Neuronal stem cell (in vitro differentiated cells): Measurements from ENCODE around the gene TAP1.
"Not testable (repeated sequence)": the region's sequence is repeated elsewhere in the genome, so short reads cannot be mapped to it uniquely, and the experiment has no call there.

ENCODE experiments used
- DNase-seq: peaks from one replicate; pipeline ENCODE4 v3.0.0-alpha.2; 2013; ENCODE audit warnings: low spot score
- H2AFZ ChIP-seq: one replicate; pipeline ENCODE4 v1.6.1; 2013; ENCODE audit warnings: mild to moderate bottlenecking, low read length, inconsistent platforms
- H2AK5ac ChIP-seq: 2 replicates; pipeline ENCODE4 v1.6.1; 2013; ENCODE audit warnings: low read depth, mild to moderate bottlenecking, inconsistent platforms, low read length, moderate library complexity, mixed read lengths
- H2BK120ac ChIP-seq: 2 replicates; pipeline ENCODE4 v1.6.1; 2013; ENCODE audit warnings: low read depth, mild to moderate bottlenecking, inconsistent platforms, low read length, moderate library complexity, mixed read lengths
- H2BK12ac ChIP-seq: one replicate; pipeline ENCODE4 v1.6.1; 2013; ENCODE audit warnings: low read length, inconsistent platforms
- H2BK15ac ChIP-seq: 2 replicates; pipeline ENCODE4 v1.6.1; 2013; ENCODE audit warnings: mild to moderate bottlenecking, low read length, inconsistent platforms, mixed read lengths
- H2BK5ac ChIP-seq: one replicate; pipeline ENCODE4 v1.6.1; 2013; ENCODE audit warnings: inconsistent platforms, mild to moderate bottlenecking, low read length, moderate library complexity
- H3K14ac ChIP-seq: one replicate; pipeline ENCODE4 v1.6.1; 2013; ENCODE audit warnings: low read length, inconsistent platforms
- H3K18ac ChIP-seq: 2 replicates; pipeline ENCODE4 v1.6.1; 2013; ENCODE audit warnings: low read length, inconsistent platforms
- H3K23ac ChIP-seq: 2 replicates; pipeline ENCODE4 v1.6.1; 2013; ENCODE audit warnings: low read depth, mild to moderate bottlenecking, mixed read lengths, low read length, inconsistent platforms; ENCODE audit not compliant: poor library complexity
- H3K27ac ChIP-seq: replicated peaks from 3 replicates; pipeline ENCODE4 v1.5.1; 2013; ENCODE audit warnings: low read length, inconsistent platforms
- H3K27me3 ChIP-seq, 3 experiments: 2 replicates each; pipeline ENCODE4 v1.6.1; 2013; ENCODE audit warnings: low read length in 3 of 3, mild to moderate bottlenecking in 2 of 3, inconsistent platforms in 1 of 3, low read depth in 1 of 3, mixed read lengths in 1 of 3, moderate library complexity in 1 of 3; ENCODE audit not compliant: control insufficient read depth in 3 of 3, insufficient read depth in 3 of 3
- H3K36me3 ChIP-seq, 2 donors: replicated peaks in 1 of 2; 2 replicates each; pipeline ENCODE4 v1.6.1; 2013; ENCODE audit warnings: low read length in 2 of 2; ENCODE audit not compliant: control insufficient read depth in 2 of 2, insufficient read depth in 2 of 2
- H3K4ac ChIP-seq: 2 replicates; pipeline ENCODE4 v1.6.1; 2013; ENCODE audit warnings: inconsistent platforms, mild to moderate bottlenecking, low read length, moderate library complexity
- H3K4me1 ChIP-seq, 2 donors: 1 replicate in 1 of 2; 2 replicates in 1 of 2; pipeline ENCODE4 v1.6.1; 2013; ENCODE audit warnings: low read length in 2 of 2, low read depth in 1 of 2; ENCODE audit not compliant: control insufficient read depth in 2 of 2, insufficient read depth in 1 of 2
- H3K4me2 ChIP-seq: one replicate; pipeline ENCODE4 v1.6.1; 2013; ENCODE audit warnings: mild to moderate bottlenecking, low read length, inconsistent platforms; ENCODE audit not compliant: insufficient read depth, poor library complexity, severe bottlenecking
- H3K4me3 ChIP-seq, 2 donors: 2 replicates each; pipeline ENCODE4 v1.5.1; 2013; ENCODE audit warnings: low read length in 2 of 2, mild to moderate bottlenecking in 2 of 2, inconsistent platforms in 1 of 2, moderate library complexity in 1 of 2
- H3K79me1 ChIP-seq: one replicate; pipeline ENCODE4 v1.6.1; 2013; ENCODE audit warnings: low read depth, mild to moderate bottlenecking, inconsistent platforms, low read length, moderate library complexity
- H3K9ac ChIP-seq: one replicate; pipeline ENCODE4 v1.6.1; 2013; ENCODE audit warnings: mild to moderate bottlenecking, low read depth, low read length, inconsistent platforms; ENCODE audit not compliant: poor library complexity
- H3K9me3 ChIP-seq, 2 donors: replicated peaks in 1 of 2; 2 replicates each; pipeline versions ENCODE3 to v1.6.1; 2013; ENCODE audit warnings: low read length in 2 of 2, mild to moderate bottlenecking in 2 of 2, inconsistent platforms in 1 of 2, low read depth in 1 of 2, mixed read lengths in 1 of 2, moderate library complexity in 1 of 2; ENCODE audit not compliant: control insufficient read depth in 2 of 2, insufficient read depth in 1 of 2
- H4K8ac ChIP-seq: one replicate; pipeline ENCODE4 v1.6.1; 2013; ENCODE audit warnings: low read depth, mild to moderate bottlenecking, inconsistent platforms, low read length, moderate library complexity
- H4K91ac ChIP-seq: one replicate; pipeline ENCODE4 v1.6.1; 2013; ENCODE audit warnings: low read length, low read depth, mild to moderate bottlenecking, inconsistent platforms; ENCODE audit not compliant: poor library complexity
- WGBS, 2 donors: extraction: QIAGEN DNeasy Blood & Tissue Kit; methylation state at CpG; one replicate each; pipeline ENCODE4 v1.1.7; 2013; ENCODE audit warnings: missing lambda C conversion rate in 2 of 2, mixed read lengths in 1 of 2; ENCODE audit not compliant: insufficient read length in 2 of 2, insufficient replicate concordance in 1 of 2; ENCODE audit errors: extremely low coverage in 2 of 2; 5-methylcytosine and 5-hydroxymethylcytosine counted together

The TAP1 gene

GRCh38 chr6:32805404-32805803 lies 48.1 kb downstream of the TAP1 start:
- not testable (repeated sequence) for H3K9ac ChIP-seq, H3K9me3 ChIP-seq, H3K4me3 ChIP-seq

GRCh38 chr6:32803416-32803815 lies 50.1 kb downstream of the TAP1 start:
- Histone ChIP-seq H3K4me2 (no peak overlapping the region), H3K27me3 (peaks cover 0 to 10% (median 0%) of the 10 kb centered on the region in 3 experiments), H2AFZ (no peak overlapping the region), H3K4me3 (no peak overlapping the region), H3K4me1 (no peaks in the 10 kb centered on the region), H3K14ac (no peak overlapping the region), H2AK5ac (no peak overlapping the region), H3K36me3 (no peaks in the 10 kb centered on the region), H3K27ac (no peak overlapping the region), H4K91ac (no peak overlapping the region), H2BK120ac (no peak overlapping the region), H3K4ac (no peak overlapping the region), H2BK15ac (no peak overlapping the region), H3K9ac (no peak overlapping the region), H3K9me3 (peaks cover 0 to 4% of the 10 kb centered on the region in 2 donors), H4K8ac (no peak overlapping the region), H3K79me1 (no peaks in the 10 kb centered on the region), H2BK5ac (no peak overlapping the region), H3K18ac (no peak overlapping the region), H2BK12ac (no peak overlapping the region), H3K23ac (no peak overlapping the region)
- no peak for DNase-seq
- no CpG with 5 or more reads among the region's 2 CpGs for WGBS, 2 donors

More at GRCh38 chr6:32805404-32805803, 48.1 kb downstream of the TAP1 start:
- H2BK5ac ChIP-seq, H2BK120ac ChIP-seq, H3K23ac ChIP-seq, H3K4me2 ChIP-seq, H3K4me1 ChIP-seq, H4K91ac ChIP-seq, H2BK15ac ChIP-seq, H2AK5ac ChIP-seq, H3K79me1 ChIP-seq, H3K4ac ChIP-seq, DNase-seq, H3K36me3 ChIP-seq, H4K8ac ChIP-seq, H3K18ac ChIP-seq, H2BK12ac ChIP-seq, H3K27me3 ChIP-seq, H2AFZ ChIP-seq, H3K27ac ChIP-seq, H3K14ac ChIP-seq: not testable (repeated sequence)

- Histone ChIP-seq H4K8ac (no peak overlapping the region), H3K4ac (no peak overlapping the region), H2BK15ac (no peak overlapping the region), H2BK12ac (no peak overlapping the region), H2AFZ (no peak overlapping the region), H2AK5ac (no peak overlapping the region), H3K79me1 (no peaks in the 10 kb centered on the region), H3K9ac (no peak overlapping the region), H2BK120ac (no peak overlapping the region), H3K23ac (no peak overlapping the region), H3K4me1 (peaks cover 0 to 1% of the 10 kb centered on the region in 2 donors), H3K27ac (no peak overlapping the region), H3K4me3 (no peak overlapping the region), H3K36me3 (no peaks in the 10 kb centered on the region), H3K4me2 (no peak overlapping the region), H3K9me3 (peaks cover 0 to 4% of the 10 kb centered on the region in 2 donors), H3K14ac (no peak overlapping the region), H3K27me3 (peaks cover 0 to 16% (median 2%) of the 10 kb centered on the region in 3 experiments), H2BK5ac (no peak overlapping the region), H3K18ac (no peak overlapping the region), H4K91ac (no peak overlapping the region)
- WGBS, 2 donors: no CpG with 5 or more reads among the region's 3 CpGs
- no peak for DNase-seq
These were observed 53.8 kb downstream of the TAP1 start for GRCh38 chr6:32799740-32800139.

GRCh38 chr6:32799168-32799567 lies 54.3 kb downstream of the TAP1 start:
- Histone ChIP-seq H3K79me1 (no peaks in the 10 kb centered on the region), H3K14ac (no peak overlapping the region), H2AK5ac (no peak overlapping the region), H2BK12ac (no peak overlapping the region), H2BK5ac (no peak overlapping the region), H3K27me3 (peaks cover 0 to 22% (median 2%) of the 10 kb centered on the region in 3 experiments), H3K4ac (no peak overlapping the region), H2BK15ac (no peak overlapping the region), H3K18ac (no peak overlapping the region), H2BK120ac (no peak overlapping the region), H3K9ac (no peak overlapping the region), H3K27ac (no peak overlapping the region), H3K36me3 (no peaks in the 10 kb centered on the region), H3K9me3 (peaks cover 0 to 4% of the 10 kb centered on the region in 2 donors), H3K23ac (no peak overlapping the region), H4K91ac (no peak overlapping the region), H3K4me2 (no peak overlapping the region), H2AFZ (no peak overlapping the region), H3K4me3 (no peak overlapping the region), H3K4me1 (peaks cover 0 to 1% of the 10 kb centered on the region in 2 donors), H4K8ac (no peak overlapping the region)
- WGBS, 2 donors: no CpG with 5 or more reads among the region's 3 CpGs
- DNase-seq: no peak
